Neural progenitor cell (in vitro differentiated cells): ENCODE results near the gene STXBP3. TPM values are rescaled to one million over a fixed set of nuclear protein-coding genes. Genes with fewer than 3 reads are reported as not detected.

Experiments
- DNase-seq: peaks from one replicate; pipeline ENCODE4 v3.0.0-alpha.2; 2016; ENCODE audit warnings: low spot score
- H2AFZ ChIP-seq: fragments of 200-600 bp; sonication (generic); replicated peaks from 2 replicates; pipeline ENCODE4 v1.6.1; 2016; ENCODE audit warnings: antibody characterized with exemption
- H3F3A ChIP-seq: fragments of 200-600 bp; sonication (generic); 2 replicates; pipeline ENCODE4 v1.6.1; 2016; ENCODE audit warnings: antibody characterized with exemption, low read depth
- H3K27ac ChIP-seq: fragments of 200-600 bp; sonication (generic); 2 replicates; pipeline ENCODE4 v1.5.1; 2016; ENCODE audit warnings: mild to moderate bottlenecking
- H3K27me3 ChIP-seq: fragments of 200-600 bp; sonication (generic); 2 replicates; pipeline ENCODE4 v1.6.1; 2016; ENCODE audit warnings: mild to moderate bottlenecking, moderate library complexity
- H3K36me3 ChIP-seq: fragments of 200-600 bp; sonication (generic); 2 replicates; pipeline ENCODE4 v1.5.1; 2016
- H3K4me1 ChIP-seq: fragments of 200-600 bp; sonication (generic); 2 replicates; pipeline ENCODE4 v1.6.1; 2016; ENCODE audit warnings: mixed run types
- H3K4me2 ChIP-seq: fragments of 200-600 bp; sonication (generic); 2 replicates; pipeline ENCODE4 v1.6.1; 2016
- H3K4me3 ChIP-seq: fragments of 200-600 bp; sonication (generic); 2 replicates; pipeline ENCODE4 v1.5.1; 2016
- H3K79me2 ChIP-seq: fragments of 200-600 bp; sonication (generic); 2 replicates; pipeline ENCODE4 v1.6.1; 2016; ENCODE audit warnings: low read depth
- H3K9ac ChIP-seq: fragments of 200-600 bp; sonication (generic); 2 replicates; pipeline ENCODE4 v1.6.1; 2016
- H3K9me3 ChIP-seq: fragments of 200-600 bp; sonication (generic); 2 replicates; pipeline ENCODE4 v1.5.1; 2016; ENCODE audit warnings: low read depth
- H4K20me1 ChIP-seq: fragments of 200-600 bp; sonication (generic); 2 replicates; pipeline ENCODE4 v1.6.1; 2016; ENCODE audit warnings: low read depth
- H3K27ac Mint-ChIP-seq: 3 replicates; pipeline ENCODE4 v1.8.0; 2021; ENCODE audit warnings: mixed read lengths
- H3K27me3 Mint-ChIP-seq: 2 replicates; pipeline ENCODE4 v1.8.0; 2022; ENCODE audit warnings: low read depth, mild to moderate bottlenecking, inconsistent platforms, moderate library complexity, mixed read lengths; ENCODE audit not compliant: insufficient read depth
- H3K36me3 Mint-ChIP-seq: 3 replicates; pipeline ENCODE4 v1.8.0; 2021; ENCODE audit warnings: mixed read lengths
- H3K4me1 Mint-ChIP-seq: 3 replicates; pipeline ENCODE4 v1.8.0; 2021; ENCODE audit warnings: mixed read lengths
- H3K4me3 Mint-ChIP-seq: 3 replicates; pipeline ENCODE4 v1.8.0; 2021; ENCODE audit warnings: mild to moderate bottlenecking, moderate library complexity, mixed read lengths
- H3K9me3 Mint-ChIP-seq: 3 replicates; pipeline ENCODE4 v1.8.0; 2020; ENCODE audit warnings: mixed read lengths
- CTCF ChIP-seq: fragments of 200-600 bp; sonication (generic); IDR thresholded peaks from 2 replicates; pipeline ENCODE4 v1.5.1; 2017; ENCODE audit warnings: antibody characterized with exemption, mild to moderate bottlenecking
- EZH2 ChIP-seq: fragments of 200-600 bp; sonication (generic); IDR thresholded peaks from 2 replicates; pipeline ENCODE4 v1.6.1; 2017; ENCODE audit warnings: antibody characterized with exemption, mild to moderate bottlenecking, moderate library complexity
- EZH2phosphoT487 ChIP-seq: fragments of 200-600 bp; sonication (generic); IDR thresholded peaks from 2 replicates; pipeline ENCODE4 v1.6.1; 2017; ENCODE audit warnings: antibody characterized with exemption
- total RNA-seq: library from RNA; depleted of rRNA; stranded (reverse); fragments of >200 nt; gene quantifications from 2 replicates; pipeline ENCODE4 v1.2.3, GENCODE V29; 2015; ENCODE audit warnings: low replicate concordance

Gene STXBP3
- total RNA-seq, 1 donor from 2014 or later = 89.8 TPM

DNA sequence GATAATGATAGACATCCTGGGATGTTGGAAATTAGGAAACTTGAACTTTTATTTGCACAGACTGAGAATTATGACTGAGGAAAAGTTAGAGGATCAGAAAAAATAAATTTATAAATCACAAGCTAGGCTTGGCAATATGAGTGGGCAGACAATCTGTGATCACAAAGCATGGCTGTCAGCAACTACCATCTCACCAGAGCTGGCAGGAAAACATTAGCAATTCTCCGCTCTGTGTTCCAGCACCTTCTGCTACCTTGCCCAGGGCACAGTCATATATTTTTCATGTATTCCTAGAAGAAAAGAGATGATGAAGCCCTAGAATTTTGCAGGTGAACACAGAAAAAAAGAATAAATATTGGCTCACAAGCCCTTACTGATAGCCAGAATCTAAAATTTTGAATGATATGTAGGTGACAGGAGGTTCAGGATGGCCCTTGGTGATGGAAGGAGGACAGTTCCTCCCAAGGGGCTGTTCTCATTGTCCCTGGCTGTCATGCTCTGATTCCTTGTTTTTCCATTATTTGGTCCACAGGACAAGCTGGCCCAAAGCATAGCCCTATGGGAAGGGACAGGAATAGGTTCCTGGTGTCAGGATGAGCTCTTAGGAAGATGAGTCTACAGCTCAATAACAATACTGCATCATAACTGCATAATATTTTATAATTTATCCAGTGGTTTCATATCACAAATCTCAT is 12.2 kb upstream of the STXBP3 start:
- no peaks in the 10 kb centered on the region for H3K27me3 ChIP-seq
- H3K27ac ChIP-seq = no peak overlapping the region
- peaks cover 6% of the 10 kb centered on the region for H3K27me3 Mint-ChIP-seq
- H3K4me2 ChIP-seq = no peak overlapping the region
- DNase-seq = no peak
- no peaks in the 10 kb centered on the region for H3K9me3 Mint-ChIP-seq
- H3K4me1 Mint-ChIP-seq = no peaks in the 10 kb centered on the region
- H3K36me3 ChIP-seq = no peaks in the 10 kb centered on the region
- H3K4me1 ChIP-seq = no peaks in the 10 kb centered on the region
- no peak overlapping the region for H3K4me3 Mint-ChIP-seq
- TF ChIP-seq EZH2phosphoT487 (no peak), EZH2 (no peak), CTCF (no peak)
- no peak overlapping the region for H3K27ac Mint-ChIP-seq
- no peaks in the 10 kb centered on the region for H3K36me3 Mint-ChIP-seq
- H2AFZ ChIP-seq = no peak overlapping the region
- no peaks in the 10 kb centered on the region for H3K9me3 ChIP-seq
- no peaks in the 10 kb centered on the region for H3F3A ChIP-seq
- no peaks in the 10 kb centered on the region for H4K20me1 ChIP-seq
- no peak overlapping the region for H3K4me3 ChIP-seq
- H3K79me2 ChIP-seq = no peaks in the 10 kb centered on the region
- H3K9ac ChIP-seq = no peak overlapping the region

DNA sequence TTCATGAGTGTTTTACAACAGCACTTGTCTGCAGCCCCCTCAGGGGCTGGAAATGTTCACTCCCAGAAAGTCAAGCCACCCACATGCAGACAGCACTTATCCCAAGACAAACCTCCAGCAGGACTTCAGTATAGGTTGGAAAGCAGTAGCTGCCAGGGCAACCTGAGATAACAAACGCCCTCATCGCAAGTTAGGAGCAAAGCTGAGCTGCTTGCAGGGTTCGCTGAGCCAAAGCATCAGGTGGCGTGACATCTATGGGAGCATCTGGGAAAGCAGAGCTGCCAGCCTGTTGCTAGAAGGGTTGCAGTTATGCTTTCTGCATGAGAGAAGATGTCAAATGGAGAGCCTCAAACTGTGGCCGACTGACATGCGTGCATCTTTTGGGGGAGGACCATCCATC is 4.2 kb upstream of the STXBP3 start:
- peaks cover 12% of the 10 kb centered on the region for H3K4me1 Mint-ChIP-seq
- H2AFZ ChIP-seq = peak overlapping the region; percentile 52

DNA sequence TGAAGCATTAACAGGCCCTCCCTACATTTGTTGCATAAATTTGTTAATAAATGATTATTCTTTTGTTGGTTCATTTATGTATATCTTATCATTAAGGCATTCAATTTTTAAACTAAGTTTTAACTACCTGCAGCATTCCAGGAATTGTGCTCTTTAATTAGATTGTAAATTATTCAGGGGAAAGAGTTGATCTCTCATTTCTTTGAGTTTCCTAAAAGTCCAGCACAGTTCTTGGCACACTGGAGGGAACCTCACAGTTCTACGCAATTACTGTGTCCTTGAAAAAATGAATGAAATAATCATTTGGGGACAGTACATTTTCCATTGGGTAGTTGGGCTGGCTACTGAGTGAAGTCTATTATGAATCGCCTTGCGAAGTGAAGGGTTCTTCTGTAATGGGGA is 493 bp upstream of the STXBP3 start:
- H2AFZ ChIP-seq = peak overlapping the region; percentile 52
- TF ChIP-seq EZH2 = no peak
- TF ChIP-seq CTCF = no peak
- TF ChIP-seq EZH2phosphoT487 = no peak
- peaks cover 6% of the 10 kb centered on the region for H3K36me3 Mint-ChIP-seq
- no peak overlapping the region for H3K27ac ChIP-seq
- no peak overlapping the region for H3K4me2 ChIP-seq
- no peaks in the 10 kb centered on the region for H4K20me1 ChIP-seq
- H3K4me3 Mint-ChIP-seq = peak overlapping the region; percentile 98
- H3K4me3 ChIP-seq = no peak overlapping the region
- peaks cover 6% of the 10 kb centered on the region for H3K27me3 ChIP-seq
- peaks cover 35% of the 10 kb centered on the region for H3K79me2 ChIP-seq
- DNase-seq = no peak
- no peak overlapping the region for H3K9ac ChIP-seq
- H3K4me1 Mint-ChIP-seq = peaks cover 29% of the 10 kb centered on the region
- H3K27ac Mint-ChIP-seq = peak overlapping the region; percentile 48
- H3K36me3 ChIP-seq = no peaks in the 10 kb centered on the region
- peaks cover 25% of the 10 kb centered on the region for H3K4me1 ChIP-seq
- peaks cover 4% of the 10 kb centered on the region for H3K27me3 Mint-ChIP-seq
- peaks cover 12% of the 10 kb centered on the region for H3F3A ChIP-seq
- H3K9me3 ChIP-seq = no peaks in the 10 kb centered on the region
- H3K9me3 Mint-ChIP-seq = no peaks in the 10 kb centered on the region

More for the DNA sequence above, 4.2 kb upstream of the STXBP3 start:
- DNase-seq = peak; percentile 8
- no peak overlapping the region for H3K9ac ChIP-seq
- Mint-ChIP-seq H3K27ac (no peak overlapping the region), H3K9me3 (no peaks in the 10 kb centered on the region), H3K4me3 (no peak overlapping the region), H3K36me3 (peaks cover 2% of the 10 kb centered on the region), H3K27me3 (peaks cover 4% of the 10 kb centered on the region)
- peaks cover 8% of the 10 kb centered on the region for H3F3A ChIP-seq
- no peak for TF ChIP-seq CTCF
- TF ChIP-seq EZH2phosphoT487 = no peak
- no peak for TF ChIP-seq EZH2
- H3K79me2 ChIP-seq = peaks cover 3% of the 10 kb centered on the region
- H3K27me3 ChIP-seq = peaks cover 6% of the 10 kb centered on the region
- H3K4me2 ChIP-seq = no peak overlapping the region
- no peaks in the 10 kb centered on the region for H3K36me3 ChIP-seq
- no peaks in the 10 kb centered on the region for H4K20me1 ChIP-seq
- H3K9me3 ChIP-seq = no peaks in the 10 kb centered on the region
- no peak overlapping the region for H3K27ac ChIP-seq
- H3K4me3 ChIP-seq = no peak overlapping the region
- H3K4me1 ChIP-seq = peaks cover 18% of the 10 kb centered on the region
